HT-29 (cell line): ENCODE measurements around the gene CFAP251. TPM values are rescaled to one million over a fixed set of nuclear protein-coding genes. Genes with fewer than 3 reads are reported as not detected.
"Not testable (repeated sequence)": the region's sequence is repeated elsewhere in the genome, so short reads cannot be mapped to it uniquely, and the experiment has no call there.

Source experiments
- DNase-seq: peaks from one replicate; pipeline ENCODE4 v3.0.0-alpha.2; 2015; ENCODE audit warnings: low spot score
- total RNA-seq: library from RNA; depleted of rRNA; stranded (reverse); fragments of >200 nt; shearing (Covaris generic); gene quantifications from 2 replicates; pipeline ENCODE4 v1.2.3, GENCODE V29; 2014

CFAP251 gene
- total RNA-seq, 1 experiment from 2014 or later = 0.92 TPM

- DNase-seq = no peak
These were observed 105.9 kb downstream of the CFAP251 start for GRCh38 chr12:122024132-122024785.

DNA sequence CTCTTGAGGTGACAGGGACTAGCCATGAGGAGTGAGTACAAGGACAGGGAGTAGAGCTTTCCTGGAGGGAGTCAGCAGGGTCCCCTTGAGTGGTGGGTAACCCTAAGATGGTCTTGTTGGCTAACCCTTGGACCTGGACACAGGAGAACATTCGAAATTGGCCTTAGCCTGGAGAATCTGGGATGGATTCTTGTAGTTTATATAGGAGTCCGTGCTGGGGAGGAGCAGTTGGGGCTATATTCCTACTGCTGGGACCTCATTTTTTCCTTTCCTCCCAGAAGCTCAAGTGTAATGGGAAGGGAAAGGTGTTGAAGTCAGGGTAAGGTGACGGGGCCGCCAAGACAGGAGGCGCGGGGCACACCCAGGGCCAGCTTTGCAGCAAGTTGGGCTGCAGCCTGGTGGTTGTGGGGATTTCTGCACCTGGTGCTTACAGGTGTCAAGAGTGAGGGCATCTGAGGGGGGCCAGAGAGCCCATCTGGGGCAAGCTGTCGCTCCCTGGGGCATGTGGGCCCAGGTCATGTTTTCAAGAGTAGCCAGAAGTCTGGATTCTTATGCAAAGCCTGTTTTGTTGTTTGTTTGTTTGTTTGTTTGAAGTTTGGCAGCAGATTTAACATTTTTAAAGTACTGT is 108.4 kb downstream of the CFAP251 start:
- DNase-seq = no peak

GRCh38 chr12:122028165-122028904 is 109.9 kb downstream of the CFAP251 start:
- no peak for DNase-seq

- DNase-seq = no peak
These were observed 110.6 kb downstream of the CFAP251 start for GRCh38 chr12:122028905-122029560.

DNA sequence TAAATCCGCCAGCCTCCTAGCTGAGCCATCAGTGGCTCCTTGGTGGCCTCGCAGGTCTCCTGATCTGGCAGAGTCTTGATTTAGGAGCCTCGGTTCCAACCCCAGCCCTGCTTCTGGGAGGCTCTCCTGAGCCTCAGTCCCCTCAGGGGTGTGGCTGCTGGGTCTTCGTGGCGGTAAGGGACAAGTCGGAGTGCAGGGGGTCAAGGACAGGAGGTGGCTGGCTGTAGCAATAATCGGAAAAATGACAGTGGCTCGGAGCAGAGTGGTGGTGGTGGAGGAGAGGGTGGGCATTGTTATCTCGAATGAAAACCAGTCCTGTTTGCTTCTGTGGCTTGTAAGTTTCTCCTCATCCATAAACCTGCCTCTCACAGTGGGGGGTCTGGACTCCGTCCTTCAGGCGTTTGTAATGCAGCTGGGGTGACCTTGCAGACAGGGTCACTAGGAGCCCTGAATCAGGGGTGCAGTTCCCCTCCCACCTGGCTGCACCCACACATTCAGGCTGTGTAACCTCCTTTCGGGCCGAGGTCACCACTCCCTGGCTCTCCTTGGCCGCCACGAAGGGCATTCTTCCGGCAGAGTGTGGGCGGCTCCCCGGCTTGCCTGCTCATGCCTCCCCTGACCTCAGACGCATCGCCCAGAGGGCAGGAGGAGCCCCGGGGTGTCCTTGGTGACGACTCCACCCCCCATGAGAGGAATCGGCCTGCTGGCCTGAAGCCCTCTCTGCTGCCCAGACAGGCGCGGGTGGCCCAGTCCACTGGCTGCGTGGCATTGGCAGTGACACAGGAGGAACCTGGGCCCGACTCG is 111.4 kb downstream of the CFAP251 start:
- no peak for DNase-seq

DNA sequence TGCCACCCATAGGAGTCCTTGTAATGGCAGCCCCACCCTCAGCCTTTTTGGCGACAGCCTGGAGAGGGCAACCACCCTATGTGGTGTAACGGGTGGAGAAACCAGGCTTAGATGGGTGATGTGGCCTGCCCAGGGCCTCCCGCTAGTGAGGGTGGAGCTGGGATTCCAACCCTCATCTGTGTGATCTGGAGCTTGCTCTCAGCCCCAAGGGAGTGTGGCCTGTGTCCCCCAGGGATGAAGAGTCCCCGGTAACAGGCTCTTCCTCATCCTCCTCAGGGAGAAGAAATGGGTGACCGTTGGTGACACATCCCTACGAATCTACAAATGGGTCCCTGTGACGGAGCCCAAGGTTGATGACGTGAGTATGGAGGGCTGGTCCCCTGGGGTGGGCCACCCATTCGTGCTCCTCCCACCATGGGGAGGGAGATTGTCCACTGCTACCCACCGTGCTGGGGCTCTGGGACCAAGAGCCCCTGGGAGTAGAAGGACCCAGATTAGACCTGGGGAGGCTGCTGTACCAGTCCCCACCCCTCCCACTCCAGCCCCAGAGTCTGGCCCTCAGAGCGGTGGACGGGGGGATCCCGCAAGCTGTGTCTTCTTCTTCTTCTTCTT is 112.1 kb downstream of the CFAP251 start:
- DNase-seq = no peak

- peak; percentile 57 for DNase-seq
These were observed 113.2 kb downstream of the CFAP251 start for GRCh38 chr12:122031342-122032216.

DNA sequence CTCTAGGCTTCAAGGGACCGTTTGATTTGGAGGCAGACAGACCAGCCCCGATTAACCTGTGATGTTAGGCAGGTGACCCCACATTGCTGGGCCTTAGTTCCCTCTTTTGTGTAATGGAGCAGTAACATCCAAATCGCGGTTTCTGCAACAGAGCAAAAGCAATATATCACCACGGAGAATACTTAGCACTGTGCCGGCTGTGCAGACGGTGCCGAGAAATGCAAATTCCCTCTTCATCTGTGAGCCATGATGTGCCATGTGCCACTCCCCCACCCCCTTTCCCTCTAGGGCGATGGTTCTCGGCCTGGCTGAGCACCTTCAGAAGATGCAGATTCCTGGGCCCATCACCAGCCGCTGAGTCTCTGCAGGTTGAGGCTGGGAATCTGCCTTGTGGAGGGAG is 114.2 kb downstream of the CFAP251 start:
- no peak for DNase-seq

GRCh38 chr12:122035292-122035691 is 116.9 kb downstream of the CFAP251 start:
- peak; percentile 65 for DNase-seq

DNA sequence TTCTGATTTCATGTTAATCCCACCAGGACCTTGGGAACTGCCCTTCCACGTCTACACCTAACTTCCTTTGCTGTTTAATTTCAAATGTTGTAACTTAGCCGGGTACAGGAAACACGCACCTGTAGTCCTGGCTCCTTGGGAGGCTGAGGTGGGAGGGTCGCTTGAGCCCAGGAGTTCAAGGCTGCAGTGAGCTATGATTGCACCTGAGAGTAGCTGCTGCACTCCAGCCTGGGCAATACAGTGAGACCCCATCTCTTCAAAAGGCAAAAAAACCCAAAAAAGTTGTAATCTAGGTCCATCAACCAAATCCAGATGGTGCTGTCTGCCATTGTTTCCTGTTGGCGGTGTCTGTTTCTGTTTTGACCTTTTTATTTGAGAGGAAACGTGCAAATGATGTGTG is 117.8 kb downstream of the CFAP251 start:
- DNase-seq = no peak

DNA sequence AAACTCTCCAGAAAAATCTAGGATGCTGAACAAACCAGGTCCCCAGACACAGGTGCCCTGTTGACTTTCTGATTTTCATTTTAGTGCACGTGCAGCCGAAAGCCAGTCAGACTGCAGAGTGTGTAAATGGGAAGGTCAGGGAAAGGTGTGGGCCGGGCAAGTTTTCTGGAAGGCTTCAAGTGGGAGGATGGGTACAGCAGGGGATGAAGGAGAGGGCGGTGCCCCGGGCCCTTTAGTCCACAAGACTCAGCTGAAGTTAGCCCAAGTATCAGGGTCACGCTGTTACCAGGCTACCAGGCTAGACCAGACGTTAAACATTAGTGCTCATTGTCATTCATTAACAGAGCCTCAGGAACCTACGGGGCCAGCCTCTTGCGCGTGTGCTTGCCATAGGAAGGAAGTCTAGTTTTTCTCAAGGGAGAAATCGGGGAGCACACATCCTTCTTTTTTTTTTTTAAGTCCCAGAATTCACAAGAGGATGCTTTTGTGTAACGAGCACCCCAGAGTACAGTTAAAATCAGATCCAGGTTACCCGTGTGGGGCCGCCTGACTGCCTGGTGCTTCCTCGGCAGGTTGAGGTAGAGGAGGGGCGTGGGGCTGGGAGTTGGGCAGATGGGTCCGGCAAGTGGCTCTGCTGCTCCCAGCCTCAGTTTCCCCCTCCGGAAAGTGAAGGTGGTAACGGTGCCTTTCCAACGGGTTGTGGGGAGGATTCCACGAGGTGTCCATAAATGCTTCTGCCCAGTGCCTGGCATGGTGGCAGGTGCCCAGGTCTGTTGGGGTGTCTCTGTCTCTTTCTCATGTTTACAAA is 122.4 kb downstream of the CFAP251 start:
- DNase-seq = peak; percentile 94

- not testable (repeated sequence) for DNase-seq
These were observed 123.1 kb downstream of the CFAP251 start for GRCh38 chr12:122041458-122041857.

GRCh38 chr12:122042910-122043309 is 124.5 kb downstream of the CFAP251 start:
- DNase-seq = no peak

- no peak for DNase-seq
These were observed 125.1 kb downstream of the CFAP251 start for GRCh38 chr12:122043476-122043875.

- DNase-seq = no peak
These were observed 126.9 kb downstream of the CFAP251 start for GRCh38 chr12:122045262-122045661.

DNA sequence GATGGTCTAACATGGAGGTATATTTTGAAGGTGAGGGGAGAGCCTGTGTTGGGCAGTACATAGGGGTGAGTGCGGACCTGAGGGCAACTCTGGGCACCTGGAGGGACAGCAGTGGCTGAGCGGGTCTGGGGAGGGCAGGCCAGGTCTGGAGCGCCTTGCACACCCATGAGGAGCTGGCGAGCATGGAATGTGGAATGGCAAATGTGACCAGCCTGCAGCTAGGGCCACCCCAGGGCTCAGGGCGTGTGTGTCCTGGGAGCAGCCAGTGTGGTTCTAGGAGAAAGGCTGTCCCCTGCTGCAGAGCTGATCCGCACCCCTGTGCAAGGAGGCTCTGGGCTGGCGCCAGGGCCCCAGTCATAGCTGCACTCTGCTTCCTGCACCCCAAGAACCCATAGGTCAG is 127.8 kb downstream of the CFAP251 start:
- DNase-seq = no peak

DNA sequence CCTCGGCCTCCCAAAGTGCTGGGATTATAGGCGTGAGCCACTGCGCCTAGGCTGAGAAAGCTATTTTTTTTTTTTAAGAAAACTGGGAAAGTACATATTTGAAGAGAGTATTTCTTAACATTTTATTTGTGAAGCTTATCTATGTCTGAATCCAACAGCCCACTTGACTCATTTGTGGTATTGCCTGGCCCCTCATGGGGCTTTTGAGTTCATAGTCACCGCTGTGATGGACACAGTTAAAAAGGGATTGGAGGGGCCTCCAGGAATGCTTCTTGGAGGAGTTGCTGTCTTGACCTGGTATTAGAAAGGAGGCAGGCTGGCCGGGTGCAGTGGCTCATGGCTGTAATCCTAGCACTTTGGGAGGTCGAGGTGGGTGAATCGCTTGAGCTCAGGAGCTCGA is 129.8 kb downstream of the CFAP251 start:
- DNase-seq = no peak

GRCh38 chr12:122049827-122050226 is 131.4 kb downstream of the CFAP251 start:
- no peak for DNase-seq

DNA sequence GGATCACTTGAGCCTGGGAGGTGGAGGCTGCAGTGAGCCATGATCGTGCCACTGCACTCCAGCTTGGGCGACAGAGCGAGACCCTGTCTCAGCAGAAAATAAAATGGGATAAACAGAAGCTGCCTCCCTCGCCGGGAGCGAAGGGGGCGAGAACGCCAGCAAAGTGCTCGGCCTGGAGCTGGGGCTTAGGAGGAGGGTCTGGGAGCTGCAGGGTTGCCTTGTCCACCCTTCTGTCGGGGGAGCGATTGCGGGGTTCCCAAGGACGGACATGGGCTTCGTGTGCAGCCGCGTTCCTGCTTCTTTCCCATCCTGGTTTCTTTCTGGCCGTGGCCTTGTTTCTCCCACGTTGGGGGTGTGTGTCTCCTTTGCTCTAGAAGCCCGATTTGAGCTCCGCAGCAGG is 132.3 kb downstream of the CFAP251 start:
- DNase-seq = no peak
